Measurements from ENCODE around the gene SMCO3.

Gene SMCO3

GRCh38 chr12:14827043-14827442 lies 13.1 kb upstream of the SMCO3 start:
- TF ChIP-seq, protein P1, sequence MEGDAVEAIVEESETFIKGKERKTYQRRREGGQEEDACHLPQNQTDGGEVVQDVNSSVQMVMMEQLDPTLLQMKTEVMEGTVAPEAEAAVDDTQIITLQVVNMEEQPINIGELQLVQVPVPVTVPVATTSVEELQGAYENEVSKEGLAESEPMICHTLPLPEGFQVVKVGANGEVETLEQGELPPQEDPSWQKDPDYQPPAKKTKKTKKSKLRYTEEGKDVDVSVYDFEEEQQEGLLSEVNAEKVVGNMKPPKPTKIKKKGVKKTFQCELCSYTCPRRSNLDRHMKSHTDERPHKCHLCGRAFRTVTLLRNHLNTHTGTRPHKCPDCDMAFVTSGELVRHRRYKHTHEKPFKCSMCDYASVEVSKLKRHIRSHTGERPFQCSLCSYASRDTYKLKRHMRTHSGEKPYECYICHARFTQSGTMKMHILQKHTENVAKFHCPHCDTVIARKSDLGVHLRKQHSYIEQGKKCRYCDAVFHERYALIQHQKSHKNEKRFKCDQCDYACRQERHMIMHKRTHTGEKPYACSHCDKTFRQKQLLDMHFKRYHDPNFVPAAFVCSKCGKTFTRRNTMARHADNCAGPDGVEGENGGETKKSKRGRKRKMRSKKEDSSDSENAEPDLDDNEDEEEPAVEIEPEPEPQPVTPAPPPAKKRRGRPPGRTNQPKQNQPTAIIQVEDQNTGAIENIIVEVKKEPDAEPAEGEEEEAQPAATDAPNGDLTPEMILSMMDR (IDR thresholded peaks at IDR 0.05; ENCODE audit: insufficient read depth, low read length, poor library complexity, severe bottlenecking) = no peak
- TF ChIP-seq EZH2phosphoT487 (conservative IDR thresholded peaks at IDR 0.05; ENCODE audit: low read length) = no peak
- Histone ChIP-seq H2AFZ (ENCODE audit: low read depth, low read length, severe bottlenecking) (no peak overlapping the region), H3K27me3 (ENCODE audit: low read length) (no peaks in the 10 kb centered on the region)

DNA sequence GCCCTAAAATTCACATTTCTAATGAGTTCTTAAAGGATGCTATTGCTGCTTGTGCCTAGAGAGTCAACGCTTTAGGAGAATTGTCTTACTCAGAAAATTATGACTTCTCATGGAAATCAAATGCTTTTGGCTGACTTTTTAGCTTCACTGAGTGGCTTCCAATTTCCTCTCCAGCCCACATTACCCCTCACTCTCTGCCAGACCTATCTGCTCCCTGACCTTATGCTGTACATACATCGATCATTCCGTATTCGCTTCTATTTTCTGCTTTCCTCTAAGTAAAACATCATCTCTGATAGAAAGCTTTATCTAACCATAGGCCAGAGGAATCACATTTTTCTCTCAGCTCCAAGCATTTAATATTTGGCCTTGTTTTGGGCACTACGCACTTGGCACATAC lies 12.5 kb upstream of the SMCO3 start:
- Histone ChIP-seq H3K27me3 (ENCODE audit: low read length) (no peaks in the 10 kb centered on the region), H2AFZ (ENCODE audit: low read depth, low read length, severe bottlenecking) (no peak overlapping the region), H3K36me3 (ENCODE audit: low read length) (no peaks in the 10 kb centered on the region), H4K20me1 (ENCODE audit: low read depth, low read length) (no peaks in the 10 kb centered on the region), H3K79me2 (ENCODE audit: insufficient read depth, low read length) (no peaks in the 10 kb centered on the region), H3K4me3 (ENCODE audit: insufficient read depth, low read length, poor library complexity, severe bottlenecking) (no peak overlapping the region), H3F3A (ENCODE audit: insufficient read depth) (no peaks in the 10 kb centered on the region), H3K9me2 (replicated peaks; ENCODE audit: insufficient read depth, low read length) (no peaks in the 10 kb centered on the region), H3K9me3 (ENCODE audit: insufficient read depth, low read length) (no peaks in the 10 kb centered on the region), H3K9ac (ENCODE audit: low read length) (no peak overlapping the region), H3K27ac (ENCODE audit: low read depth, low read length) (no peak overlapping the region), H3K4me2 (ENCODE audit: low read depth, low read length, poor library complexity, severe bottlenecking) (no peak overlapping the region)
- TF ChIP-seq, protein P1 (IDR thresholded peaks at IDR 0.05; ENCODE audit: insufficient read depth, low read length, poor library complexity, severe bottlenecking) = no peak
- TF ChIP-seq EZH2phosphoT487 (conservative IDR thresholded peaks at IDR 0.05; ENCODE audit: low read length) = no peak

More at GRCh38 chr12:14827043-14827442, 13.1 kb upstream of the SMCO3 start:
- no peaks in the 10 kb centered on the region for H3K36me3 ChIP-seq (ENCODE audit: low read length)
- H3K79me2 ChIP-seq (ENCODE audit: insufficient read depth, low read length) = no peaks in the 10 kb centered on the region
- no peak overlapping the region for H3K4me3 ChIP-seq (ENCODE audit: insufficient read depth, low read length, poor library complexity, severe bottlenecking)
- no peaks in the 10 kb centered on the region for H3K9me3 ChIP-seq (ENCODE audit: insufficient read depth, low read length)
- H3K4me2 ChIP-seq (ENCODE audit: low read depth, low read length, poor library complexity, severe bottlenecking) = no peak overlapping the region
- no peaks in the 10 kb centered on the region for H4K20me1 ChIP-seq (ENCODE audit: low read depth, low read length)
- no peak overlapping the region for H3K27ac ChIP-seq (ENCODE audit: low read depth, low read length)
- no peaks in the 10 kb centered on the region for H3K9me2 ChIP-seq (replicated peaks; ENCODE audit: insufficient read depth, low read length)
- H3K9ac ChIP-seq (ENCODE audit: low read length) = no peak overlapping the region
- H3F3A ChIP-seq (ENCODE audit: insufficient read depth) = no peaks in the 10 kb centered on the region

GRCh38 chr12:14825256-14825655 lies 11.3 kb upstream of the SMCO3 start:
- H4K20me1 ChIP-seq (ENCODE audit: low read depth, low read length) = no peaks in the 10 kb centered on the region
- no peak overlapping the region for H3K9ac ChIP-seq (ENCODE audit: low read length)
- H3K27ac ChIP-seq (ENCODE audit: low read depth, low read length) = no peak overlapping the region
- H3F3A ChIP-seq (ENCODE audit: insufficient read depth) = no peaks in the 10 kb centered on the region
- H3K9me2 ChIP-seq (replicated peaks; ENCODE audit: insufficient read depth, low read length) = no peaks in the 10 kb centered on the region
- H3K4me2 ChIP-seq (ENCODE audit: low read depth, low read length, poor library complexity, severe bottlenecking) = no peak overlapping the region
- H3K9me3 ChIP-seq (ENCODE audit: insufficient read depth, low read length) = no peaks in the 10 kb centered on the region
- no peaks in the 10 kb centered on the region for H3K27me3 ChIP-seq (ENCODE audit: low read length)
- no peaks in the 10 kb centered on the region for H3K79me2 ChIP-seq (ENCODE audit: insufficient read depth, low read length)
- no peak overlapping the region for H3K4me3 ChIP-seq (ENCODE audit: insufficient read depth, low read length, poor library complexity, severe bottlenecking)
- H3K36me3 ChIP-seq (ENCODE audit: low read length) = no peaks in the 10 kb centered on the region
- H2AFZ ChIP-seq (ENCODE audit: low read depth, low read length, severe bottlenecking) = no peak overlapping the region
- TF ChIP-seq EZH2phosphoT487 (conservative IDR thresholded peaks at IDR 0.05; ENCODE audit: low read length) = no peak
- TF ChIP-seq, protein P1 (IDR thresholded peaks at IDR 0.05; ENCODE audit: insufficient read depth, low read length, poor library complexity, severe bottlenecking) = no peak

Measured in SU-DHL-6 (cell line).